ENCODE results near the gene MRPL24. TPM values are rescaled to one million over a fixed set of nuclear protein-coding genes. Genes with fewer than 3 reads are reported as not detected.

MRPL24 gene
- total and polyA plus RNA-seq, 9 of the 15 experiments (the other 6 are each of a cell fraction or from before 2014, with no cell fraction given) = 74.3 to 267 (median 113) TPM

DNA sequence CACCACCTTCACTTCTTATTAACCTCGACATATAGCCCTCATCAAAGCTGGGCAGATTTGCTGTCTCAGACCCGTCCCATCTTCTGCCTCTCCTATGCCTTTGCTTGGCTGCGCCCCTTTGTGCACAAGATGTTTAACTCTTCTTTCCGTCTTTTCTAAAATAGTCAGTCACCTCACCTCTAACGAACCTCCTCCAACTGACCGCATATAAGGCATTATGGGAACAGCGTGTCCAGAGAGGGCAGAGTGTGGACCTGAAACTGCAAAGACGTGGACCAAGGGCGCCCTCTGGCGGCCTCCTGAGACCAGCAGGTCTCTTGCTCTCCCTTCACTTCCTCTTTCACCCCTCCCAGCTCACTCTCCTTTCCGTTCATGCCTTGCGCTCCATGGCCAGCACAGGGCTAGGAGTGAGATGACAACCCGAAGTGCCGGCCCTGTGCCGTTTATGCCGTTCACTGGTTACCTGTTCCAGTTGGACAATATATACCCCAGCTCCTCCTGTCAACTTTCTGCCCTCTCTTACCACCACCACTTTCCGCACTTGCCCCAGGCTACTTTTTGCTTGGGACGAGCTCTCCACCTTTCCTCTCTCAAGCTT is 15.1 kb downstream of the MRPL24 start (continued):
- TF ChIP-seq SMAD2 (IDR thresholded peaks at IDR 0.05; ENCODE audit: low read depth, low read length) = no peak
- peak in 1 of 3 experiments; percentile 55 for TF ChIP-seq YY1 (IDR thresholded peaks at IDR 0.05; ENCODE audit: borderline replicate concordance in 1 of 3, control insufficient read depth in 1 of 3, extremely low read depth in 1 of 3, insufficient read depth in 3 of 3, insufficient read length in 1 of 3, insufficient replicate concordance in 2 of 3, low read depth in 1 of 3, low read length in 2 of 3)
- no peak for TF ChIP-seq ZNF232 (CRISPR knock-in tag; IDR thresholded peaks at IDR 0.05)
- TF ChIP-seq BACH1 (tag; IDR thresholded peaks at IDR 0.05) = no peak
- no peak for TF ChIP-seq PTBP1 (IDR thresholded peaks at IDR 0.05; ENCODE audit: low read depth, low read length)
- no peak for TF ChIP-seq ZNF121 (CRISPR knock-in tag; conservative IDR thresholded peaks at IDR 0.05)
- no peak; the same call in 1 of the 2 replicates for TF ChIP-seq HMGXB4 (CRISPR knock-in tag; IDR thresholded peaks at IDR 0.05)
- no peak for TF ChIP-seq SIRT6 (IDR thresholded peaks at IDR 0.05; ENCODE audit: low read depth, low read length)
- no peak for TF ChIP-seq POLR2H (tag; IDR thresholded peaks at IDR 0.05; ENCODE audit: low read depth)
- TF ChIP-seq RBM15 (IDR thresholded peaks at IDR 0.05; ENCODE audit: insufficient read depth, low read length) = no peak
- no peak for TF ChIP-seq ZNF79 (CRISPR knock-in tag; IDR thresholded peaks at IDR 0.05; ENCODE audit: low read depth)
- no peak for TF ChIP-seq CHD1 (IDR thresholded peaks at IDR 0.05; ENCODE audit: low read length)
- no peak for TF ChIP-seq TCF7L2 (IDR thresholded peaks at IDR 0.05; ENCODE audit: low read depth, low read length)
- peak; percentile 85 for TF ChIP-seq STAG1 (CRISPR knock-in tag; IDR thresholded peaks at IDR 0.05; ENCODE audit: borderline replicate concordance)
- no peak for TF ChIP-seq RBM25 (IDR thresholded peaks at IDR 0.05; ENCODE audit: low read depth, low read length, severe bottlenecking)
- TF ChIP-seq, protein P1, sequence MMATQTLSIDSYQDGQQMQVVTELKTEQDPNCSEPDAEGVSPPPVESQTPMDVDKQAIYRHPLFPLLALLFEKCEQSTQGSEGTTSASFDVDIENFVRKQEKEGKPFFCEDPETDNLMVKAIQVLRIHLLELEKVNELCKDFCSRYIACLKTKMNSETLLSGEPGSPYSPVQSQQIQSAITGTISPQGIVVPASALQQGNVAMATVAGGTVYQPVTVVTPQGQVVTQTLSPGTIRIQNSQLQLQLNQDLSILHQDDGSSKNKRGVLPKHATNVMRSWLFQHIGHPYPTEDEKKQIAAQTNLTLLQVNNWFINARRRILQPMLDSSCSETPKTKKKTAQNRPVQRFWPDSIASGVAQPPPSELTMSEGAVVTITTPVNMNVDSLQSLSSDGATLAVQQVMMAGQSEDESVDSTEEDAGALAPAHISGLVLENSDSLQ (IDR thresholded peaks at IDR 0.05) = 0 out of 2 replicates have a peak, but pooled peaks have one; percentile 4
- no peak for TF ChIP-seq HIVEP1 (CRISPR knock-in tag; IDR thresholded peaks at IDR 0.05)
- TF ChIP-seq, protein P2, sequence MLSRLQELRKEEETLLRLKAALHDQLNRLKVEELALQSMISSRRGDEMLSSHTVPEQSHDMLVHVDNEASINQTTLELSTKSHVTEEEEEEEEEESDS (CRISPR knock-in tag; IDR thresholded peaks at IDR 0.05) = no peak
- no peak for TF ChIP-seq HDAC3 (IDR thresholded peaks at IDR 0.05; ENCODE audit: borderline replicate concordance, partially characterized antibody)
